ENCODE measurements around the gene SLC9C1.

SLC9C1 gene

DNA sequence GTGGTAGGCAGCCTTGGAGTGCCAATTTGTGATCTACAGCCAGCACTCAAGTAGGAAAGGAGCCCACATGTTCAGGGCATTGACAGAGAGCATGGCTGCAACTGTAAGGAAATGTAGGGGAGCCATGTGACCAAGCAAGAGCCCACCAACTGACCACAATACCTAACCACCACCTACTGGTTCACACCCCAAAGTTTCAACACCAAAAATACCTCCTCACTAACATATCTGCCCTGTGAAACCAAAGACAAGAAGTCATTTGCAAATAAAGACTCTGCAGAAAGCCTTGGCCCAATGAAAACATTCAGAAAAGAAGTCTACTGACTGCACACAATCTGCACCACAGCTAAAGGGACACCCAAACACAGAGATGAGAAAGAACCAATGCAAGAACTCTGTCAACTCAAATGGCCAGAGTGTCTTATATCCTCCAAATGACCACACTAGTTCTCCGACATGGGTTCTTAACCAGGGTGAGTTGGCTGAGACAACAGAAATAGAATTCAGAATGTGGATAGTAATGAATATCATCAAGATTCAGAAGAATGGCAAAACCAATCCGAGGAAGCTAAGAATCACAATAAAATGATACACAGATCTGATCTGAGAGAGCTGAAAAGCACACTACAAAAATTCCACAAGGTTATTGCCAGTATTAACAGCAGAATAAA lies 40.6 kb downstream of the SLC9C1 start:
- no peak for DNase-seq (ENCODE audit: extremely low read depth, low read depth)
- TF ChIP-seq, protein P1, sequence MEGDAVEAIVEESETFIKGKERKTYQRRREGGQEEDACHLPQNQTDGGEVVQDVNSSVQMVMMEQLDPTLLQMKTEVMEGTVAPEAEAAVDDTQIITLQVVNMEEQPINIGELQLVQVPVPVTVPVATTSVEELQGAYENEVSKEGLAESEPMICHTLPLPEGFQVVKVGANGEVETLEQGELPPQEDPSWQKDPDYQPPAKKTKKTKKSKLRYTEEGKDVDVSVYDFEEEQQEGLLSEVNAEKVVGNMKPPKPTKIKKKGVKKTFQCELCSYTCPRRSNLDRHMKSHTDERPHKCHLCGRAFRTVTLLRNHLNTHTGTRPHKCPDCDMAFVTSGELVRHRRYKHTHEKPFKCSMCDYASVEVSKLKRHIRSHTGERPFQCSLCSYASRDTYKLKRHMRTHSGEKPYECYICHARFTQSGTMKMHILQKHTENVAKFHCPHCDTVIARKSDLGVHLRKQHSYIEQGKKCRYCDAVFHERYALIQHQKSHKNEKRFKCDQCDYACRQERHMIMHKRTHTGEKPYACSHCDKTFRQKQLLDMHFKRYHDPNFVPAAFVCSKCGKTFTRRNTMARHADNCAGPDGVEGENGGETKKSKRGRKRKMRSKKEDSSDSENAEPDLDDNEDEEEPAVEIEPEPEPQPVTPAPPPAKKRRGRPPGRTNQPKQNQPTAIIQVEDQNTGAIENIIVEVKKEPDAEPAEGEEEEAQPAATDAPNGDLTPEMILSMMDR (IDR thresholded peaks at IDR 0.05; ENCODE audit: low read depth, low read length, missing control alignments): no peak
- no peak overlapping the region for H3K4me3 ChIP-seq (replicated peaks; ENCODE audit: low read depth, low read length)

DNA sequence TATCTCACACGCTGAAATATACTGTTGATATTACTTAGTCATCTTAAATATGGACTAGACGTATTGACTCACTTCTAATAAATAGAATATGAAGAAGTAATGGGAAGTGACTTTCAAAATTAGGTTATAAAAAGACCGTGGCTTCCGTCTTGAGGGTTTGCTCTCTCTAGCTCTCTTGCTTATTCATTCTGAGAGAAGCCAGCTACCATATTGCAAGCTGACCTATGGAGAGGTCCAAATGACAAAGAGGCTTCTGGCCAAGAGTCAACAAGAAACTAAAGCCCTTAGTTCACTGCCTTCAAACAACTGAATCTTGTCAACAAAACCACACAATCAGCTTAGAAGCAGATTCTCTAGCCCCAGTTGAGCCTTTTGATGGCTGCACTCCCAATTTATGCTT lies 46.1 kb downstream of the SLC9C1 start:
- no peak overlapping the region for H3K4me3 ChIP-seq (replicated peaks; ENCODE audit: low read depth, low read length)
- TF ChIP-seq, protein P1 (IDR thresholded peaks at IDR 0.05; ENCODE audit: low read depth, low read length, missing control alignments): no peak
- no peak for DNase-seq (ENCODE audit: extremely low read depth, low read depth)

DNA sequence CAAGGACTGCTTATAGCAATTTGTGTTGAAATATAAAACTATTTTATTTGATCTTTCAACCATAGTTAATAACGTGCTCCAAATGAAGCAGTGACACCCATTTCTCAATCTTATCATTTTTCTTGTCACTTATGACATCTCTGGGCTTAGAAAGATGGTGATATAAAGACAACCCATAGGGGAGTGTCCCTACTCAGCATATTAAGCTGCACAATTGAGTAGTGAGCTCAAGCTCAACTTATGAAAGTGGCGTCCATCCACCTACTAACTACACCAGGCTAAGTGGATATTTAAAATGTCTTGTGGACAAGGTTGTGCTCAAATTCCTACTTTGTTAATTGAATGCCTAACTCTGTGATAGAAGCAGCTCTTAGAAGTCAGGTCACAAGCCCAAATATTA lies 46.7 kb downstream of the SLC9C1 start:
- no peak for DNase-seq (ENCODE audit: extremely low read depth, low read depth)
- TF ChIP-seq, protein P1 (IDR thresholded peaks at IDR 0.05; ENCODE audit: low read depth, low read length, missing control alignments): no peak
- no peak overlapping the region for H3K4me3 ChIP-seq (replicated peaks; ENCODE audit: low read depth, low read length)

DNA sequence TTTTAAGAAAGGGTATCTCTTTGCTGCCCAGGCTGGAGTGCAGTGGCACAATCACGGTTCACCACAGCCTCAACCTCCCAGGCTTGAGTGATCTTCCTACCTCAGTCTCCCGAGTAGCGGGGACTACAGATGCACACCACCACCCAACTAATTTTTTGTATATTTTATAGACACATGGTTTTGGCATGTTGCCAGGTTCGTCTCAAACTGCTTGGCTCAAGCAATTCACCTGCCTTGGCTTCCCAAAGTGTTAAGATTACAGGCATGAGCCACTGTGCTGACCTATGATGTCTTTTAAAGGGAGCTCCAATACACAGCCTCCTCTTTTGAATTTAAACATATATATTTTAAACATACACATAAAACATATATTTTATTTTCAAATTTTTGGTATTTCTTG lies 60.9 kb downstream of the SLC9C1 start:
- no peak overlapping the region for H3K4me3 ChIP-seq (replicated peaks; ENCODE audit: low read depth, low read length)
- DNase-seq (ENCODE audit: extremely low read depth, low read depth): no peak
- TF ChIP-seq, protein P1 (IDR thresholded peaks at IDR 0.05; ENCODE audit: low read depth, low read length, missing control alignments): no peak

DNA sequence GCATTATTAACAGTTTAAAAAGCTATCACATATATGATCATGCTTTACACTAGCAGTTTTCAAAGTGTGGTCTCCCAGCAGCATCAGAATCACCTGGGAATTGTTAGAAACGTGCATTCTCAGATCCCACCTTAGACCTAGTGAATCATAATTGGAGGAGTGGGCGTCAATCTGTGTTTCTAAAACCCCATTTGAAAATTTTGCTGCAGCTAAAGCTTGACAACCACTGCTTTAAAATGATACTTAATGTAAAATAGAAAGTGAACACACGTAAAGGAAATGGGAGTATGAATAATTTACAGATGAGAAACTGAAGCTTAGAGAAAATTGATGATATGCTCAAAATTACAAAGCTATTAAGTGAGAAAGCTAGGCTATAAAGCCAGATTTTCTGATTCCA lies 62.3 kb downstream of the SLC9C1 start:
- TF ChIP-seq, protein P1 (IDR thresholded peaks at IDR 0.05; ENCODE audit: low read depth, low read length, missing control alignments): no peak
- no peak overlapping the region for H3K4me3 ChIP-seq (replicated peaks; ENCODE audit: low read depth, low read length)
- no peak for DNase-seq (ENCODE audit: extremely low read depth, low read depth)

DNA sequence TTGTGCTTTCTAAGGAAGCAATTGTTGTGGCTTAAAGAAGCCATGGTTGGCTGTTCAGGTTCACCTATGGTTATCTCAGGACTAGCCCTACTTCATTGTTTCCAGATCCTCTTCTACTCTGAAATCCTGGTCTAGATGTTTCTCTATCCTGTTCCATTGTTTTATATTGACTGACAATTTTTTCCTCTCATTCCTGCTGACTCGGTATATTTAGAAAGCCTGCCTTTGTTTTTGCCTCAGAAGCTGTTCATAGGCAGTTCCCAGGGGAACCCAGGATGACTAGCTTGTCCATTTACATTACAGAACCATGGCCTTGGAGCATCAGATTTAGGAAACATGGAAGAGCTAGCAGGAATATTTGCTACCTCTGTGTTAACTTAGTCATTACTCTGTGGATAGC lies 64.0 kb downstream of the SLC9C1 start:
- TF ChIP-seq, protein P1 (IDR thresholded peaks at IDR 0.05; ENCODE audit: low read depth, low read length, missing control alignments): no peak
- DNase-seq (ENCODE audit: extremely low read depth, low read depth): no peak

DNA sequence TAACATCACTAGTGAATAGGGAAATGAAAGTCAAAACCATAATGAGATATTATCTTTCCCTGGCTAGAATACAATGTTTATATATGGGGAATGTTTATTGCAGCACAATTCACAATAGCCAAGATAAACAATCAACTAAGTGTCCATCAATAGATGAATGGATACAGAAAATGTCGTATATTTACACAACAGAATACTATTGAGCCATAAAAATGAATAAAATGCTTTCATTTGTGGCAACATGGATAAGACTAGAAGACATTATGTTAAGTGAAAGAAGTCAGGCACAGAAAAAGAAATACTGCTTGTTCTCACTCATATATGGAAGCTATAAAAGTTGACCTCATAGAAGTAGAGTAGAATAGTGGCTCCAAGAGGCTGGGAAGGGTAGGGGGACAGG lies 65.2 kb downstream of the SLC9C1 start:
- H3K4me3 ChIP-seq (replicated peaks; ENCODE audit: low read depth, low read length): no peak overlapping the region
- DNase-seq (ENCODE audit: extremely low read depth, low read depth): no peak
- TF ChIP-seq, protein P1 (IDR thresholded peaks at IDR 0.05; ENCODE audit: low read depth, low read length, missing control alignments): no peak

More for the DNA sequence above, 64.0 kb downstream of the SLC9C1 start:
- H3K4me3 ChIP-seq (replicated peaks; ENCODE audit: low read depth, low read length): no peak overlapping the region

Data from HFF-Myc (cell line).